BE2C (cell line): Measurements from ENCODE around the gene NXNL2.

Experiments used
- DNase-seq: peaks from one replicate; pipeline ENCODE4 v3.0.0-alpha.2; 2020
- H3K27me3 ChIP-seq: fragments of 250-450 bp; sonication (Bioruptor Pico); 2 replicates; pipeline ENCODE4 v1.5.1; 2020; ENCODE audit warnings: mild to moderate bottlenecking
- H3K36me3 ChIP-seq: fragments of 250-450 bp; sonication (Bioruptor Pico); 2 replicates; pipeline ENCODE4 v1.5.1; 2020; ENCODE audit warnings: mild to moderate bottlenecking
- H3K4me1 ChIP-seq: fragments of 250-450 bp; sonication (Bioruptor Pico); 2 replicates; pipeline ENCODE4 v1.5.1; 2020
- H3K4me3 ChIP-seq: 2 replicates; pipeline ENCODE4 v1.5.1; 2011; ENCODE audit warnings: low read depth, low read length
- H3K9me3 ChIP-seq: fragments of 250-450 bp; sonication (Bioruptor Pico); 2 replicates; pipeline ENCODE4 v1.5.1; 2020
- CTCF ChIP-seq: IDR thresholded peaks from 2 replicates; pipeline ENCODE4 v1.5.1; 2012; ENCODE audit warnings: mild to moderate bottlenecking, low read depth, low read length

The NXNL2 gene

GRCh38 chr9:88593537-88594185, 58.7 kb downstream of the NXNL2 start:
- peak; percentile 79 for TF ChIP-seq CTCF
- Histone ChIP-seq H3K9me3 (no peaks in the 10 kb centered on the region), H3K4me3 (no peak overlapping the region), H3K36me3 (no peaks in the 10 kb centered on the region), H3K27me3 (no peaks in the 10 kb centered on the region), H3K4me1 (no peaks in the 10 kb centered on the region)
- peak; percentile 66 for DNase-seq
